Eye (tissue), 1 donor: Measurements from ENCODE around the gene DDX31.

Experiments used
- DNase-seq: peaks from one replicate; pipeline ENCODE4 v3.0.0-alpha.2; 2015

Gene DDX31

GRCh38 chr9:132671620-132672412 lies 2.0 kb upstream of the DDX31 start:
- DNase-seq = no peak

- DNase-seq = peak; percentile 67
These were observed 941 bp upstream of the DDX31 start, which contains the start of gene GTF3C4 for GRCh38 chr9:132670457-132671391. TSS of gene GTF3C4 (plus strand) at chr9:132670464. CDS start at chr9:132670599, 135 bp downstream.

GRCh38 chr9:132669319-132669697 lies 475 bp downstream of the DDX31 start:
- no peak for DNase-seq

GRCh38 chr9:132663851-132664250 lies 5.9 kb downstream of the DDX31 start:
- no peak for DNase-seq

GRCh38 chr9:132663117-132663516 lies 6.7 kb downstream of the DDX31 start:
- no peak for DNase-seq

- peak; percentile 15 for DNase-seq
These were observed 7.4 kb downstream of the DDX31 start for GRCh38 chr9:132662152-132662945.

- no peak for DNase-seq
These were observed 13.5 kb downstream of the DDX31 start for GRCh38 chr9:132656299-132656698.

- peak; percentile 29 for DNase-seq
These were observed 18.5 kb downstream of the DDX31 start for GRCh38 chr9:132651259-132651658.

GRCh38 chr9:132648685-132649084 lies 21.1 kb downstream of the DDX31 start:
- no peak for DNase-seq

GRCh38 chr9:132648283-132648682 lies 21.5 kb downstream of the DDX31 start:
- DNase-seq = no peak

GRCh38 chr9:132647806-132648205 lies 22.0 kb downstream of the DDX31 start:
- DNase-seq = no peak

GRCh38 chr9:132647355-132647754 lies 22.4 kb downstream of the DDX31 start:
- DNase-seq = peak; percentile 7

GRCh38 chr9:132646726-132647125 lies 23.1 kb downstream of the DDX31 start:
- no peak for DNase-seq

GRCh38 chr9:132645711-132646110 lies 24.1 kb downstream of the DDX31 start:
- no peak for DNase-seq

- no peak for DNase-seq
These were observed 24.5 kb downstream of the DDX31 start for GRCh38 chr9:132645306-132645705.

- DNase-seq = no peak
These were observed 25.5 kb downstream of the DDX31 start for GRCh38 chr9:132644251-132644650.

- no peak for DNase-seq
These were observed 28.6 kb downstream of the DDX31 start for GRCh38 chr9:132641216-132641615.

GRCh38 chr9:132639322-132639721 lies 30.5 kb downstream of the DDX31 start:
- no peak for DNase-seq

GRCh38 chr9:132638240-132638639 lies 31.5 kb downstream of the DDX31 start:
- no peak for DNase-seq

- no peak for DNase-seq
These were observed 32.0 kb downstream of the DDX31 start for GRCh38 chr9:132637801-132638200.

- no peak for DNase-seq
These were observed 32.4 kb downstream of the DDX31 start for GRCh38 chr9:132637351-132637750.

- DNase-seq = no peak
These were observed 35.5 kb downstream of the DDX31 start for GRCh38 chr9:132634327-132634726.
